Stimulated activated CD4-positive, alpha-beta T cell treated with anti-CD3 and anti-CD28 coated beads, Interleukin-4, amount 100 ng/mL, for 4 hours (primary cell): Measurements from ENCODE around the gene OST4.

ENCODE experiments used
- DNase-seq, 2 experiments: peaks; one replicate each; pipeline ENCODE4 v3.0.0-alpha.2; 2020

Gene OST4

GRCh38 chr2:27023740-27024139 is 47.7 kb downstream of the OST4 start:
- DNase-seq = no peak

DNA sequence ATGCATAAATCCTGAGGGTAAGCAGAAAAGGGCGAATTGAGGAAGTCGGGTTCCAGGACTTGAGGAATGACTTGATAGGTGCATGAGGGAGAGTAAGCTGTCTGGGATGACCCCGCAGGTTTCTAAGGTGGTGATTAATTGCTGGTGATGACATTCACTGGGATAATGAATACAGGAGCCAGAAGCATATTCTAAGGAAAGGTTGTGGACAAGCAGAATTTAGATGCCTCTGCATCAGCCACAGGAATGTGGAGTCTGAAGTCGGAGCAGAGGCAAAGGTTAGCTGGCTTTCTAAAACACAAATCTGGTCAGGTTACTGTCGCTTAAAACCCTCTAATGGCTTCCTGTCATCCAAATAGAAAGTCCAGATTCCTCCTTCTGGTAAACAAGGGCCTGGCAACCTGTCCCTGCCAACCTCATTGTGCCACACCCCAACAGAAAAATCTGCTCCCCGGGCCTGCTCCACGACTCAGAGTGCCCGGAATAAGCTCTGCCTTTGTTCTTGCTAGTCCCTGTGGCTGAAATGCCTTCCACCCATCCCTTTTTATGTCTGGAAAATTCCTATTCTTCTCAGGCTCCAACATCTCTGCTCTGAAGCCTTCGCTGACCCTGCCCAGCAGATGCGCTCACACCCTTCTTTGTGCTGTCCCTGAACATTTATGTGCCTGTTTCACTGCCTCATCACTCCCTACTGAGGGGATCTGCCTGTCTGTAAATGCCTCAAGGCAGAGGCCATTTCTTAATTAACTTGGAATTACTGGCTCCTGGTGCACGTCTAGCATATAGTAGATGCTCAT is 50.0 kb downstream of the OST4 start:
- no peak for DNase-seq
